HCT116 (cell line): Measurements from ENCODE around the gene COPS8. TPM values are rescaled to one million over a fixed set of nuclear protein-coding genes. Genes with fewer than 3 reads are reported as not detected.

ENCODE experiments used
- ATAC-seq: fragments of 200-7000 bp; cut with Tn5 transposase; 2 replicates; pipeline ENCODE4 v1.9.1; 2020; ENCODE audit warnings: mild to moderate bottlenecking, moderate library complexity
- BruUV-seq: library from RNA; stranded (reverse); fragments of 400-500 nt; replicated peaks from 2 replicates; lab custom pipeline; 2021; lab: Mats Ljungman, UMichigan
- CTCF ChIA-PET: fragments of 300-600 bp; sonication (Branson Sonifier 250); formaldehyde crosslinking; loops from one replicate; lab custom pipeline; 2021; ENCODE audit warnings: antibody characterized with exemption; lab: Charles Lee
- POLR2A ChIA-PET: fragments of 300-600, 350-600 bp; sonication (Branson Sonifier 250); formaldehyde crosslinking; loops from one replicate; lab custom pipeline; 2021; ENCODE audit warnings: antibody characterized with exemption; lab: Charles Lee
- RAD21 ChIA-PET, 2 experiments: fragments of 300-600 bp; sonication (Branson Sonifier 250); formaldehyde crosslinking; loops; one replicate each; lab custom pipeline; 2023; ENCODE audit warnings: low total read pairs in 2 of 2; ENCODE audit not compliant: uncharacterized antibody in 2 of 2, unreplicated experiment in 2 of 2, low non-redundant PET in 1 of 2; lab: Charles Lee
- DNase-seq: peaks from one replicate; pipeline ENCODE4 v3.0.0-alpha.2; 2010; ENCODE audit warnings: low read depth, low spot score
- H2AFZ ChIP-seq: fragments of 200-600 bp; shearing (Covaris generic), sonication (generic); 2 replicates; pipeline ENCODE4 v1.6.1; 2017; ENCODE audit warnings: low read depth, mixed run types, mixed read lengths, antibody characterized with exemption, low read length; ENCODE audit not compliant: poor library complexity, severe bottlenecking
- H3K27ac ChIP-seq: 2 replicates; pipeline ENCODE4 v1.5.1; 2012; ENCODE audit warnings: low read depth, low read length
- H3K27me3 ChIP-seq: fragments of 200-600 bp; sonication (generic); 2 replicates; pipeline ENCODE4 v1.6.1; 2016; ENCODE audit warnings: mixed run types, low read length, mixed read lengths; ENCODE audit not compliant: insufficient read depth
- H3K36me3 ChIP-seq, 2 experiments: fragments of 200-500 bp in 1 of 2; fragments of 200-600 bp in 1 of 2; sonication (Bioruptor generic) in 1 of 2; sonication (generic) in 1 of 2; 2 replicates each; pipeline versions ENCODE4 v1.5.1 to v1.6.1; 2014 to 2016; ENCODE audit warnings: low read length in 2 of 2, inconsistent platforms in 1 of 2, mixed read lengths in 1 of 2, mixed run types in 1 of 2; ENCODE audit not compliant: insufficient read depth in 2 of 2, control insufficient read depth in 1 of 2
- H3K4me1 ChIP-seq, 2 experiments: fragments of 200-600 bp in 1 of 2; sonication (generic) in 1 of 2; 2 replicates each; pipeline versions ENCODE4 v1.5.1 to v1.6.1; 2012 to 2017; ENCODE audit warnings: low read length in 2 of 2, inconsistent platforms in 1 of 2, mild to moderate bottlenecking in 1 of 2, mixed read lengths in 1 of 2, mixed run types in 1 of 2, moderate library complexity in 1 of 2; ENCODE audit not compliant: insufficient read depth in 2 of 2, control insufficient read depth in 1 of 2
- H3K4me2 ChIP-seq: fragments of 200-600 bp; sonication (generic); 2 replicates; pipeline ENCODE4 v1.6.1; 2017; ENCODE audit warnings: mixed run types, low read length, mixed read lengths
- H3K4me3 ChIP-seq, 2 experiments: fragments of 200-600 bp in 1 of 2; sonication (generic) in 1 of 2; replicated peaks in 1 of 2; 2 replicates each; pipeline ENCODE4 v1.5.1; 2011 to 2016; ENCODE audit warnings: low read length in 2 of 2, control low read depth in 1 of 2, low read depth in 1 of 2, mild to moderate bottlenecking in 1 of 2, mixed read lengths in 1 of 2, mixed run types in 1 of 2
- H3K79me2 ChIP-seq: fragments of 200-600 bp; sonication (generic); 2 replicates; pipeline ENCODE4 v1.6.1; 2017; ENCODE audit warnings: mild to moderate bottlenecking, mixed run types, low read length, moderate library complexity, mixed read lengths; ENCODE audit not compliant: insufficient read depth
- H3K9ac ChIP-seq: fragments of 200-600 bp; sonication (generic); 2 replicates; pipeline ENCODE4 v1.6.1; 2016; ENCODE audit warnings: low read length, mixed read lengths
- H3K9me2 ChIP-seq: fragments of 200-600 bp; sonication (generic), shearing (Covaris generic); 2 replicates; pipeline ENCODE4 v1.6.1; 2017; ENCODE audit warnings: mixed run types, mild to moderate bottlenecking, moderate library complexity; ENCODE audit not compliant: insufficient read depth
- H3K9me3 ChIP-seq, 2 experiments: fragments of 200-500 bp in 1 of 2; fragments of 200-600 bp in 1 of 2; sonication (Bioruptor generic) in 1 of 2; sonication (generic) in 1 of 2; 2 replicates each; pipeline ENCODE4 v1.6.1; 2014 to 2017; ENCODE audit warnings: low read length in 2 of 2, mixed read lengths in 2 of 2, inconsistent platforms in 1 of 2, low read depth in 1 of 2, mild to moderate bottlenecking in 1 of 2, mixed run types in 1 of 2, moderate library complexity in 1 of 2; ENCODE audit not compliant: control insufficient read depth in 1 of 2, insufficient read depth in 1 of 2
- H4K20me1 ChIP-seq: fragments of 200-600 bp; sonication (generic), shearing (Covaris generic); 2 replicates; pipeline ENCODE4 v1.6.1; 2017; ENCODE audit warnings: mixed run types, mild to moderate bottlenecking, moderate library complexity; ENCODE audit not compliant: insufficient read depth
- CBX3 ChIP-seq: IDR thresholded peaks from 2 replicates; pipeline ENCODE4 v1.6.1; 2012; ENCODE audit warnings: low read depth
- EGR1 ChIP-seq: IDR thresholded peaks from 2 replicates; pipeline ENCODE4 v1.6.1; 2012; ENCODE audit warnings: low read depth
- ELF1 ChIP-seq: IDR thresholded peaks from 2 replicates; pipeline ENCODE4 v1.6.1; 2012; ENCODE audit warnings: low read depth, borderline replicate concordance
- EZH2 ChIP-seq: fragments of 200-600 bp; sonication (generic); IDR thresholded peaks from 2 replicates; pipeline ENCODE4 v1.6.1; 2017; ENCODE audit warnings: antibody characterized with exemption, mixed run types
- EZH2phosphoT487 ChIP-seq: fragments of 200-600 bp; IDR thresholded peaks from 2 replicates; pipeline ENCODE4 v1.6.1; 2018; ENCODE audit warnings: antibody characterized with exemption, borderline replicate concordance
- FOSL1 ChIP-seq: IDR thresholded peaks from 2 replicates; pipeline ENCODE4 v1.6.1; 2012; ENCODE audit warnings: low read depth
- JUND ChIP-seq: IDR thresholded peaks from 2 replicates; pipeline ENCODE4 v1.6.1; 2012
- MAX ChIP-seq: IDR thresholded peaks from 2 replicates; pipeline ENCODE4 v1.6.1; 2012
- POLR2AphosphoS5 ChIP-seq: IDR thresholded peaks from 2 replicates; pipeline ENCODE4 v1.6.1; 2011; ENCODE audit warnings: mild to moderate bottlenecking, low read depth, low read length, moderate library complexity
- RAD21 ChIP-seq: IDR thresholded peaks from 2 replicates; pipeline ENCODE4 v1.6.1; 2012; ENCODE audit warnings: low read depth, mild to moderate bottlenecking
- SIN3A ChIP-seq: IDR thresholded peaks from 2 replicates; pipeline ENCODE4 v1.6.1; 2012; ENCODE audit warnings: low read depth
- SRF ChIP-seq: IDR thresholded peaks from 2 replicates; pipeline ENCODE4 v1.6.1; 2012; ENCODE audit warnings: low read depth
- YY1 ChIP-seq: IDR thresholded peaks from 2 replicates; pipeline ENCODE4 v1.6.1; 2011; ENCODE audit warnings: low read length, low read depth, moderate library complexity, mild to moderate bottlenecking; ENCODE audit not compliant: insufficient replicate concordance; ENCODE audit errors: extremely low read depth
- ZFX ChIP-seq: fragments of 450-650 bp; IDR thresholded peaks from 2 replicates; pipeline ENCODE4 v1.6.1; 2017
- ZNF274 ChIP-seq: fragments of 200-500 bp; sonication (Bioruptor generic); IDR thresholded peaks from 2 replicates; pipeline ENCODE4 v1.6.1; 2014; ENCODE audit warnings: mild to moderate bottlenecking, low read depth, low read length, inconsistent platforms
- intact Hi-C: fragments of 100-400 bp; cut with micrococcal nuclease; formaldehyde crosslinking; loops from 2 replicates; pipeline ENCODE4 v1.10.0; 2022
- total RNA-seq: library from RNA; stranded (reverse); gene quantifications from one replicate; pipeline ENCODE4 v1.2.1, GENCODE V29; 2021; ENCODE audit not compliant: unreplicated experiment
- TF ChIP-seq, protein P1 (sequence below): IDR thresholded peaks from 2 replicates; pipeline ENCODE4 v1.6.1; 2012; ENCODE audit warnings: low read depth
- TF ChIP-seq, protein P2 (sequence below): IDR thresholded peaks from 2 replicates; pipeline ENCODE4 v1.6.1; 2012

The COPS8 gene
- total RNA-seq, 1 experiment from 2014 or later = 42.2 TPM

DNA sequence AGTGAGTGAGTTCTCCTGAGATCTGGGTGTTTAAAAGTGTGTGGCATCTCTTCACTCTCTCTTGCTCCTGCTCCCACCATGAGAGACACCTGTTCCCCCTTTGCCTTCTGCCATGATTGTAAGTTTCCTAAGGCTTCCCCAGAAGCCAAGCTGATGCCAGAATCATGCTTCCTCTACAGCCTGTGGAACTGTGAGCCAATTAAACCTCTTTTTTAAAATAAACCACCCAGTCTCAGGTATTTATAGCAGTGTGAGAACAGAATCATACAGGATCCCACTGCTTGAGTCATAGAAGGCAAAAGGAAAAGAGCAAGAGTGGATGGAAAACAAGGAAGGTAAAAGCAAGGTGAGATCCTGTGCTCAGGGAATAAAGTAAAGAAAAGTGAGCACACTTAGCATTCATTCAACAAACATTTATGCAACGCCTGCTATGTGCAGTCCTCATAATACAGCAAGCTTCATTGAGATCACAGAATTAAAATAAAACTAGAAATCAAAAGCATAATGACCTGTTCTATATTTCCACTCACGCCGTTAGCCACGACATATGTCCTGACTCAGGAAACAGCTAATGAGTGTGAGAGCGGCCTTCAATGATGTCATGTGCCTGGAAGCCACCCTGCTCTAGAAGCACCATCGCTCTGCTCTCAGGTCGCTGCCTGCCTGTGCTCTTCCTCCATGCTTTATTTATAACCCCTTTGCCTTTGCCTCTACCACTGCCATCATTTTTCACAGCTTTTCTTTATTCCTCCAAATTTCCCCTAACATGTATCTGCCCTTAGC lies 11.3 kb upstream of the COPS8 start:
- H3K9ac ChIP-seq = no peak overlapping the region
- BruUV-seq = no TSS peak
- no peak overlapping the region for H3K4me3 ChIP-seq
- no peaks in the 10 kb centered on the region for H4K20me1 ChIP-seq
- H3K36me3 ChIP-seq = no peaks in the 10 kb centered on the region
- H3K4me1 ChIP-seq = peaks cover 0 to 5% of the 10 kb centered on the region in 2 experiments; a peak in 1 of 4 replicates
- no peak overlapping the region for H2AFZ ChIP-seq
- TF ChIP-seq CBX3 = no peak
- TF ChIP-seq ZFX = no peak
- no peak for TF ChIP-seq EZH2
- no peak for TF ChIP-seq RAD21
- TF ChIP-seq SIN3A = no peak
- TF ChIP-seq EZH2phosphoT487 = no peak
- no peak for TF ChIP-seq YY1
- TF ChIP-seq POLR2AphosphoS5 = no peak
- no peak for TF ChIP-seq FOSL1
- no peak for TF ChIP-seq EGR1
- TF ChIP-seq ZNF274 = no peak
- TF ChIP-seq, protein P1, sequence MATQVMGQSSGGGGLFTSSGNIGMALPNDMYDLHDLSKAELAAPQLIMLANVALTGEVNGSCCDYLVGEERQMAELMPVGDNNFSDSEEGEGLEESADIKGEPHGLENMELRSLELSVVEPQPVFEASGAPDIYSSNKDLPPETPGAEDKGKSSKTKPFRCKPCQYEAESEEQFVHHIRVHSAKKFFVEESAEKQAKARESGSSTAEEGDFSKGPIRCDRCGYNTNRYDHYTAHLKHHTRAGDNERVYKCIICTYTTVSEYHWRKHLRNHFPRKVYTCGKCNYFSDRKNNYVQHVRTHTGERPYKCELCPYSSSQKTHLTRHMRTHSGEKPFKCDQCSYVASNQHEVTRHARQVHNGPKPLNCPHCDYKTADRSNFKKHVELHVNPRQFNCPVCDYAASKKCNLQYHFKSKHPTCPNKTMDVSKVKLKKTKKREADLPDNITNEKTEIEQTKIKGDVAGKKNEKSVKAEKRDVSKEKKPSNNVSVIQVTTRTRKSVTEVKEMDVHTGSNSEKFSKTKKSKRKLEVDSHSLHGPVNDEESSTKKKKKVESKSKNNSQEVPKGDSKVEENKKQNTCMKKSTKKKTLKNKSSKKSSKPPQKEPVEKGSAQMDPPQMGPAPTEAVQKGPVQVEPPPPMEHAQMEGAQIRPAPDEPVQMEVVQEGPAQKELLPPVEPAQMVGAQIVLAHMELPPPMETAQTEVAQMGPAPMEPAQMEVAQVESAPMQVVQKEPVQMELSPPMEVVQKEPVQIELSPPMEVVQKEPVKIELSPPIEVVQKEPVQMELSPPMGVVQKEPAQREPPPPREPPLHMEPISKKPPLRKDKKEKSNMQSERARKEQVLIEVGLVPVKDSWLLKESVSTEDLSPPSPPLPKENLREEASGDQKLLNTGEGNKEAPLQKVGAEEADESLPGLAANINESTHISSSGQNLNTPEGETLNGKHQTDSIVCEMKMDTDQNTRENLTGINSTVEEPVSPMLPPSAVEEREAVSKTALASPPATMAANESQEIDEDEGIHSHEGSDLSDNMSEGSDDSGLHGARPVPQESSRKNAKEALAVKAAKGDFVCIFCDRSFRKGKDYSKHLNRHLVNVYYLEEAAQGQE = no peak
- no peak for TF ChIP-seq ELF1
- no peak for TF ChIP-seq SRF
- TF ChIP-seq, protein P2, sequence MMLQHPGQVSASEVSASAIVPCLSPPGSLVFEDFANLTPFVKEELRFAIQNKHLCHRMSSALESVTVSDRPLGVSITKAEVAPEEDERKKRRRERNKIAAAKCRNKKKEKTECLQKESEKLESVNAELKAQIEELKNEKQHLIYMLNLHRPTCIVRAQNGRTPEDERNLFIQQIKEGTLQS = no peak
- TF ChIP-seq JUND = no peak
- TF ChIP-seq MAX = no peak
- ChIA-PET RAD21 (no interaction called here), CTCF (no interaction called here), POLR2A (no interaction called here)
- H3K27ac ChIP-seq = no peak overlapping the region
- no peak overlapping the region for H3K4me2 ChIP-seq
- DNase-seq = no peak
- ATAC-seq = no peak
- H3K27me3 ChIP-seq = no peaks in the 10 kb centered on the region
- H3K9me3 ChIP-seq = no peaks in the 10 kb centered on the region; a peak in 1 of 4 replicates
- intact Hi-C loops = no loop called here
- no peaks in the 10 kb centered on the region for H3K9me2 ChIP-seq
- H3K79me2 ChIP-seq = no peaks in the 10 kb centered on the region
